GM10248 (cell line): ENCODE measurements around the gene ACOT4.
A peak's percentile ranks its signal among the peaks of the same experiment; 100 is the strongest.

Experiments
- CTCF ChIA-PET: fragments of 300-600 bp; sonication (Branson Sonifier 250); formaldehyde crosslinking; extraction: SDS; loops from one replicate; lab custom pipeline; 2021; ENCODE audit warnings: antibody characterized with exemption; lab: Yijun Ruan, JAX
- POLR2A ChIA-PET: fragments of 350-650 bp; sonication (Branson Sonifier 250); formaldehyde crosslinking; extraction: SDS; loops from one replicate; lab custom pipeline; 2020; ENCODE audit warnings: antibody characterized with exemption; lab: Yijun Ruan, JAX
- DNase-seq: peaks from one replicate; pipeline ENCODE4 v3.0.0; 2012; ENCODE audit errors: extremely low spot score
- CTCF ChIP-seq: IDR thresholded peaks from 2 replicates; pipeline ENCODE4 v1.5.1; 2012; ENCODE audit warnings: mild to moderate bottlenecking, low read depth; ENCODE audit errors: extremely low read depth, missing control alignments, control extremely low read depth

The ACOT4 gene

GRCh38 chr14:73640796-73641365, 49.2 kb downstream of the ACOT4 start:
- no peak for DNase-seq
- CTCF ChIA-PET: interaction anchor here (1.1 to 1.6 kb wide), 3 partner anchors 12 to 48 kb away, joined by 3 to 4 read pairs (median 3); no protein-coding TSS in a partner anchor
- POLR2A ChIA-PET: no interaction called here
- TF ChIP-seq CTCF: no peak

GRCh38 chr14:73644531-73645247, 53.0 kb downstream of the ACOT4 start, which contains the start of gene DNAL1:
DNAL1 (plus strand) TSS chr14:73644986; CDS start chr14:73645040, 54 bp downstream.
- TF ChIP-seq CTCF: no peak
- peak; percentile 99 for DNase-seq
- CTCF ChIA-PET: interaction anchor here (0.7 to 5.1 kb wide), 3 partner anchors 11 to 52 kb away, joined by 3 to 23 read pairs (median 9); no protein-coding TSS in a partner anchor
- POLR2A ChIA-PET: no interaction called here

- no peak for TF ChIP-seq CTCF
- CTCF ChIA-PET: interaction anchor here (1.6 to 5.1 kb wide), 2 partner anchors 11 to 12 kb away, joined by 9 to 23 read pairs; no protein-coding TSS in a partner anchor
Observed at GRCh38 chr14:73645248-73645610, 53.6 kb downstream of the ACOT4 start.

More at GRCh38 chr14:73645248-73645610, 53.6 kb downstream of the ACOT4 start:
- POLR2A ChIA-PET: no interaction called here
- no peak for DNase-seq
